ENCODE data around the gene NUAK1.

- TF ChIP-seq, protein P1, sequence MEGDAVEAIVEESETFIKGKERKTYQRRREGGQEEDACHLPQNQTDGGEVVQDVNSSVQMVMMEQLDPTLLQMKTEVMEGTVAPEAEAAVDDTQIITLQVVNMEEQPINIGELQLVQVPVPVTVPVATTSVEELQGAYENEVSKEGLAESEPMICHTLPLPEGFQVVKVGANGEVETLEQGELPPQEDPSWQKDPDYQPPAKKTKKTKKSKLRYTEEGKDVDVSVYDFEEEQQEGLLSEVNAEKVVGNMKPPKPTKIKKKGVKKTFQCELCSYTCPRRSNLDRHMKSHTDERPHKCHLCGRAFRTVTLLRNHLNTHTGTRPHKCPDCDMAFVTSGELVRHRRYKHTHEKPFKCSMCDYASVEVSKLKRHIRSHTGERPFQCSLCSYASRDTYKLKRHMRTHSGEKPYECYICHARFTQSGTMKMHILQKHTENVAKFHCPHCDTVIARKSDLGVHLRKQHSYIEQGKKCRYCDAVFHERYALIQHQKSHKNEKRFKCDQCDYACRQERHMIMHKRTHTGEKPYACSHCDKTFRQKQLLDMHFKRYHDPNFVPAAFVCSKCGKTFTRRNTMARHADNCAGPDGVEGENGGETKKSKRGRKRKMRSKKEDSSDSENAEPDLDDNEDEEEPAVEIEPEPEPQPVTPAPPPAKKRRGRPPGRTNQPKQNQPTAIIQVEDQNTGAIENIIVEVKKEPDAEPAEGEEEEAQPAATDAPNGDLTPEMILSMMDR (IDR thresholded peaks at IDR 0.05): no peak
- TF ChIP-seq POLR2A (IDR thresholded peaks at IDR 0.05): no peak
Observed at GRCh38 chr12:106088811-106089485, 49.8 kb downstream of the NUAK1 start.
